Measurements from ENCODE around the gene HIVEP3. TPM values are rescaled to one million over a fixed set of nuclear protein-coding genes. Genes with fewer than 3 reads are reported as not detected.

HIVEP3 gene
- polyA plus RNA-seq, 1 donor (not counting 4 experiments of a cell fraction or from before 2014, with no cell fraction given): 1.1 TPM

- H3K9ac ChIP-seq (ENCODE audit: control insufficient read depth, extremely low read depth, insufficient read depth, low read length): no peak overlapping the region
- no peaks in the 10 kb centered on the region for H3K27me3 ChIP-seq (ENCODE audit: control insufficient read depth, extremely low read depth, insufficient read depth, low read length)
- no peaks in the 10 kb centered on the region for H3K9me3 ChIP-seq (ENCODE audit: control insufficient read depth, low read depth, low read length)
- dilution Hi-C loops (cut with MboI; ENCODE audit: extremely low pct_ligation_motif_present, low sequenced_read_pairs): no loop called here
- H3K79me2 ChIP-seq (ENCODE audit: control insufficient read depth, insufficient read depth, low read length): no peaks in the 10 kb centered on the region
- H3K36me3 ChIP-seq (ENCODE audit: control insufficient read depth in 2 of 2, extremely low read depth in 1 of 2, insufficient read depth in 2 of 2, low read length in 2 of 2): no peaks in the 10 kb centered on the region
- H3K4me1 ChIP-seq (ENCODE audit: control insufficient read depth, extremely low read depth, insufficient read depth, low read length): no peaks in the 10 kb centered on the region
- H3K4me2 ChIP-seq (ENCODE audit: control insufficient read depth, extremely low read depth, insufficient read depth, low read depth, low read length): no peak overlapping the region
- H2AFZ ChIP-seq (ENCODE audit: control insufficient read depth, low read length): no peak overlapping the region
- FAIRE-seq: no peak
- no peaks in the 10 kb centered on the region for H3K9me1 ChIP-seq (ENCODE audit: control insufficient read depth, extremely low read depth, insufficient read depth, low read length)
- no peak overlapping the region for H3K27ac ChIP-seq (ENCODE audit: control insufficient read depth, insufficient read depth, low read length)
- no peak for DNase-seq (ENCODE audit: low read depth, low spot score)
- TF ChIP-seq CTCF (optimal IDR thresholded peaks at IDR 0.05 in 1 of 3, IDR thresholded peaks at IDR 0.05 in 1 of 3, conservative IDR thresholded peaks at IDR 0.05 in 1 of 3; ENCODE audit: extremely low read depth in 1 of 3, insufficient read depth in 2 of 3, low read length in 3 of 3) (no peak), EZH2 (IDR thresholded peaks at IDR 0.05; ENCODE audit: low read length) (no peak)
- no peaks in the 10 kb centered on the region for H4K20me1 ChIP-seq (ENCODE audit: control insufficient read depth, extremely low read depth, insufficient read depth, low read length)
- H3K4me3 ChIP-seq (ENCODE audit: control insufficient read depth in 2 of 3, extremely low read depth in 1 of 3, insufficient read depth in 2 of 3, low read depth in 1 of 3, low read length in 3 of 3): no peak overlapping the region
Observed at GRCh38 chr1:41523949-41524675, 394.6 kb downstream of the HIVEP3 start.

- DNase-seq (ENCODE audit: low read depth, low spot score): no peak
- Histone ChIP-seq H3K9me3 (ENCODE audit: control insufficient read depth, low read depth, low read length) (no peaks in the 10 kb centered on the region), H2AFZ (ENCODE audit: control insufficient read depth, low read length) (no peak overlapping the region), H3K9me1 (ENCODE audit: control insufficient read depth, extremely low read depth, insufficient read depth, low read length) (no peaks in the 10 kb centered on the region), H3K9ac (ENCODE audit: control insufficient read depth, extremely low read depth, insufficient read depth, low read length) (no peak overlapping the region), H3K4me2 (ENCODE audit: control insufficient read depth, extremely low read depth, insufficient read depth, low read depth, low read length) (no peak overlapping the region), H3K4me3 (ENCODE audit: control insufficient read depth in 2 of 3, extremely low read depth in 1 of 3, insufficient read depth in 2 of 3, low read depth in 1 of 3, low read length in 3 of 3) (no peak overlapping the region), H3K36me3 (ENCODE audit: control insufficient read depth in 2 of 2, extremely low read depth in 1 of 2, insufficient read depth in 2 of 2, low read length in 2 of 2) (no peaks in the 10 kb centered on the region), H4K20me1 (ENCODE audit: control insufficient read depth, extremely low read depth, insufficient read depth, low read length) (no peaks in the 10 kb centered on the region), H3K27ac (ENCODE audit: control insufficient read depth, insufficient read depth, low read length) (no peak overlapping the region), H3K27me3 (ENCODE audit: control insufficient read depth, extremely low read depth, insufficient read depth, low read length) (no peaks in the 10 kb centered on the region), H3K4me1 (ENCODE audit: control insufficient read depth, extremely low read depth, insufficient read depth, low read length) (no peaks in the 10 kb centered on the region), H3K79me2 (ENCODE audit: control insufficient read depth, insufficient read depth, low read length) (no peaks in the 10 kb centered on the region)
- TF ChIP-seq EZH2 (IDR thresholded peaks at IDR 0.05; ENCODE audit: low read length): no peak
- no peak for TF ChIP-seq CTCF (optimal IDR thresholded peaks at IDR 0.05 in 1 of 3, IDR thresholded peaks at IDR 0.05 in 1 of 3, conservative IDR thresholded peaks at IDR 0.05 in 1 of 3; ENCODE audit: extremely low read depth in 1 of 3, insufficient read depth in 2 of 3, low read length in 3 of 3)
- no peak for FAIRE-seq
- dilution Hi-C loops (cut with MboI; ENCODE audit: extremely low pct_ligation_motif_present, low sequenced_read_pairs): no loop called here
Observed at GRCh38 chr1:41523071-41523470, 395.7 kb downstream of the HIVEP3 start.

All from keratinocyte (primary cell).